T1000 (cell line): Measurements from ENCODE around the gene MYBPHL.

ENCODE experiments used
- DNase-seq: peaks from one replicate; lab custom pipeline; 2025; ENCODE audit warnings: mixed read lengths; lab: John Stamatoyannopoulos, UW

MYBPHL gene

GRCh38 chr1:109252167-109252892, 54.5 kb downstream of the MYBPHL start:
- no peak for DNase-seq

GRCh38 chr1:109251277-109252166, 55.3 kb downstream of the MYBPHL start:
- no peak for DNase-seq

- DNase-seq, result peak; percentile 18
These were observed 56.1 kb downstream of the MYBPHL start for GRCh38 chr1:109250454-109251276.

- no peak for DNase-seq
These were observed 57.0 kb downstream of the MYBPHL start for GRCh38 chr1:109249654-109250401.

GRCh38 chr1:109248797-109249629, 57.8 kb downstream of the MYBPHL start, which contains the start of gene CELSR2:
CELSR2 (plus strand) TSS chr1:109249539; CDS start chr1:109250080, 541 bp downstream.
- DNase-seq, result peak; percentile 30

- DNase-seq, result no peak
These were observed 58.4 kb downstream of the MYBPHL start for GRCh38 chr1:109248444-109248796.

GRCh38 chr1:109247401-109248365, 59.1 kb downstream of the MYBPHL start:
- DNase-seq, result no peak

GRCh38 chr1:109246141-109246551, 60.7 kb downstream of the MYBPHL start:
- DNase-seq, result no peak

- DNase-seq, result no peak
These were observed 62.8 kb downstream of the MYBPHL start for GRCh38 chr1:109243860-109244552.

- no peak for DNase-seq
These were observed 63.6 kb downstream of the MYBPHL start for GRCh38 chr1:109243221-109243620.

- DNase-seq, result no peak
These were observed 64.4 kb downstream of the MYBPHL start for GRCh38 chr1:109242387-109242786.
